Measurements from ENCODE around the gene JAKMIP1.
"Not testable (repeated sequence)": the region's sequence is repeated elsewhere in the genome, so short reads cannot be mapped to it uniquely, and the experiment has no call there.

The JAKMIP1 gene

GRCh38 chr4:6141554-6141953 lies 58.8 kb downstream of the JAKMIP1 start:
- no peak for TF ChIP-seq CTCF (IDR thresholded peaks at IDR 0.05; ENCODE audit: low read depth, low read length, missing control alignments)
- DNase-seq (ENCODE audit: extremely low read depth, low read depth) = no peak
- H3K4me3 ChIP-seq (replicated peaks; ENCODE audit: low read depth, low read length) = no peak overlapping the region

- DNase-seq (ENCODE audit: extremely low read depth, low read depth); H3K4me3 ChIP-seq (replicated peaks; ENCODE audit: low read depth, low read length): not testable (repeated sequence)
These were observed 59.3 kb downstream of the JAKMIP1 start for GRCh38 chr4:6141021-6141420.

GRCh38 chr4:6137747-6138135 lies 62.6 kb downstream of the JAKMIP1 start:
- no peak for TF ChIP-seq CTCF (IDR thresholded peaks at IDR 0.05; ENCODE audit: low read depth, low read length, missing control alignments)
- DNase-seq (ENCODE audit: extremely low read depth, low read depth) = no peak
- no peak overlapping the region for H3K4me3 ChIP-seq (replicated peaks; ENCODE audit: low read depth, low read length)

GRCh38 chr4:6137027-6137746 lies 63.2 kb downstream of the JAKMIP1 start:
- DNase-seq (ENCODE audit: extremely low read depth, low read depth) = no peak
- H3K4me3 ChIP-seq (replicated peaks; ENCODE audit: low read depth, low read length) = no peak overlapping the region
- no peak for TF ChIP-seq CTCF (IDR thresholded peaks at IDR 0.05; ENCODE audit: low read depth, low read length, missing control alignments)

GRCh38 chr4:6134612-6135220 lies 65.6 kb downstream of the JAKMIP1 start:
- no peak for DNase-seq (ENCODE audit: extremely low read depth, low read depth)
- no peak for TF ChIP-seq CTCF (IDR thresholded peaks at IDR 0.05; ENCODE audit: low read depth, low read length, missing control alignments)
- no peak overlapping the region for H3K4me3 ChIP-seq (replicated peaks; ENCODE audit: low read depth, low read length)

GRCh38 chr4:6132716-6133115 lies 67.6 kb downstream of the JAKMIP1 start:
- no peak overlapping the region for H3K4me3 ChIP-seq (replicated peaks; ENCODE audit: low read depth, low read length)
- TF ChIP-seq CTCF (IDR thresholded peaks at IDR 0.05; ENCODE audit: low read depth, low read length, missing control alignments) = no peak
- no peak for DNase-seq (ENCODE audit: extremely low read depth, low read depth)

- H3K4me3 ChIP-seq (replicated peaks; ENCODE audit: low read depth, low read length) = no peak overlapping the region
- no peak for TF ChIP-seq CTCF (IDR thresholded peaks at IDR 0.05; ENCODE audit: low read depth, low read length, missing control alignments)
- DNase-seq (ENCODE audit: extremely low read depth, low read depth) = no peak
These were observed 72.0 kb downstream of the JAKMIP1 start for GRCh38 chr4:6128221-6128850.
